ENCODE data around the gene ZNF787.

GRCh38 chr19:56108447-56109195 is 12.5 kb downstream of the ZNF787 start:
- TF ChIP-seq, protein P1, sequence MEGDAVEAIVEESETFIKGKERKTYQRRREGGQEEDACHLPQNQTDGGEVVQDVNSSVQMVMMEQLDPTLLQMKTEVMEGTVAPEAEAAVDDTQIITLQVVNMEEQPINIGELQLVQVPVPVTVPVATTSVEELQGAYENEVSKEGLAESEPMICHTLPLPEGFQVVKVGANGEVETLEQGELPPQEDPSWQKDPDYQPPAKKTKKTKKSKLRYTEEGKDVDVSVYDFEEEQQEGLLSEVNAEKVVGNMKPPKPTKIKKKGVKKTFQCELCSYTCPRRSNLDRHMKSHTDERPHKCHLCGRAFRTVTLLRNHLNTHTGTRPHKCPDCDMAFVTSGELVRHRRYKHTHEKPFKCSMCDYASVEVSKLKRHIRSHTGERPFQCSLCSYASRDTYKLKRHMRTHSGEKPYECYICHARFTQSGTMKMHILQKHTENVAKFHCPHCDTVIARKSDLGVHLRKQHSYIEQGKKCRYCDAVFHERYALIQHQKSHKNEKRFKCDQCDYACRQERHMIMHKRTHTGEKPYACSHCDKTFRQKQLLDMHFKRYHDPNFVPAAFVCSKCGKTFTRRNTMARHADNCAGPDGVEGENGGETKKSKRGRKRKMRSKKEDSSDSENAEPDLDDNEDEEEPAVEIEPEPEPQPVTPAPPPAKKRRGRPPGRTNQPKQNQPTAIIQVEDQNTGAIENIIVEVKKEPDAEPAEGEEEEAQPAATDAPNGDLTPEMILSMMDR (IDR thresholded peaks at IDR 0.05; ENCODE audit: low read length), result no peak
- no peak for TF ChIP-seq EZH2 (IDR thresholded peaks at IDR 0.05; ENCODE audit: borderline replicate concordance, low read length)

Measured in OCI-LY1 (cell line).